HUES6 (cell line): ENCODE data around the gene COPE.

Source experiments
- H3K27ac ChIP-seq: 2 replicates; pipeline ENCODE4 v1.7.0; 2013; ENCODE audit warnings: low read depth, mild to moderate bottlenecking, low read length, inconsistent platforms
- H3K27me3 ChIP-seq: 2 replicates; pipeline ENCODE4 v1.6.1; 2013; ENCODE audit warnings: low read length; ENCODE audit not compliant: control insufficient read depth, insufficient read depth
- H3K36me3 ChIP-seq: 2 replicates; pipeline ENCODE4 v1.6.1; 2013; ENCODE audit warnings: low read length; ENCODE audit not compliant: control insufficient read depth, insufficient read depth
- H3K4me1 ChIP-seq: 2 replicates; pipeline ENCODE4 v1.6.1; 2013; ENCODE audit warnings: low read length; ENCODE audit not compliant: control insufficient read depth, insufficient read depth
- H3K4me3 ChIP-seq: 2 replicates; pipeline ENCODE4 v1.5.1; 2013; ENCODE audit warnings: low read depth, low read length
- H3K9ac ChIP-seq: one replicate; pipeline ENCODE4 v1.6.1; 2013; ENCODE audit warnings: mild to moderate bottlenecking, low read length
- H3K9me3 ChIP-seq: 2 replicates; pipeline ENCODE4 v1.6.1; 2013; ENCODE audit warnings: low read depth, low read length; ENCODE audit not compliant: control insufficient read depth, insufficient read depth

COPE gene

GRCh38 chr19:18949858-18950257, 30.7 kb upstream of the COPE start:
- Histone ChIP-seq H3K36me3 (no peaks in the 10 kb centered on the region), H3K9me3 (no peaks in the 10 kb centered on the region), H3K27me3 (0 out of 2 replicates have a peak, but pooled peaks cover under 1% of the 10 kb centered on the region), H3K9ac (no peak overlapping the region), H3K4me1 (no peaks in the 10 kb centered on the region), H3K27ac (no peak overlapping the region), H3K4me3 (no peak overlapping the region)

GRCh38 chr19:18948976-18949356, 29.8 kb upstream of the COPE start:
- Histone ChIP-seq H3K36me3 (no peaks in the 10 kb centered on the region), H3K9ac (no peak overlapping the region), H3K27ac (no peak overlapping the region), H3K4me3 (no peak overlapping the region), H3K27me3 (0 out of 2 replicates have a peak, but pooled peaks cover 4% of the 10 kb centered on the region), H3K9me3 (no peaks in the 10 kb centered on the region), H3K4me1 (no peaks in the 10 kb centered on the region)

- Histone ChIP-seq H3K4me3 (no peak overlapping the region), H3K27me3 (0 out of 2 replicates have a peak, but pooled peaks cover 4% of the 10 kb centered on the region), H3K36me3 (no peaks in the 10 kb centered on the region), H3K9ac (no peak overlapping the region), H3K9me3 (no peaks in the 10 kb centered on the region), H3K4me1 (no peaks in the 10 kb centered on the region), H3K27ac (no peak overlapping the region)
Observed at GRCh38 chr19:18948075-18948975, 29.1 kb upstream of the COPE start.

GRCh38 chr19:18946918-18947317, 27.7 kb upstream of the COPE start:
- Histone ChIP-seq H3K4me3 (no peak overlapping the region), H3K9me3 (no peaks in the 10 kb centered on the region), H3K36me3 (no peaks in the 10 kb centered on the region), H3K9ac (no peak overlapping the region), H3K4me1 (peaks cover under 1% of the 10 kb centered on the region; the same call in 1 of the 2 replicates), H3K27me3 (peaks cover 5% of the 10 kb centered on the region; the same call in 1 of the 2 replicates), H3K27ac (no peak overlapping the region)

- H3K27ac ChIP-seq, result no peak overlapping the region
- H3K9me3 ChIP-seq, result no peaks in the 10 kb centered on the region
- H3K4me3 ChIP-seq, result no peak overlapping the region
- no peak overlapping the region for H3K9ac ChIP-seq
- H3K27me3 ChIP-seq, result peaks cover 10% of the 10 kb centered on the region
- no peaks in the 10 kb centered on the region for H3K36me3 ChIP-seq
- peaks cover 7% of the 10 kb centered on the region for H3K4me1 ChIP-seq
Observed at GRCh38 chr19:18946335-18946734, 27.1 kb upstream of the COPE start.

GRCh38 chr19:18945297-18945696, 26.1 kb upstream of the COPE start:
- Histone ChIP-seq H3K9ac (no peak overlapping the region), H3K27ac (no peak overlapping the region), H3K4me1 (peaks cover 7% of the 10 kb centered on the region)

GRCh38 chr19:18943465-18943864, 24.3 kb upstream of the COPE start:
- Histone ChIP-seq H3K27ac (no peak overlapping the region), H3K36me3 (0 out of 2 replicates have a peak, but pooled peaks cover 3% of the 10 kb centered on the region), H3K4me1 (peaks cover 14% of the 10 kb centered on the region), H3K4me3 (no peak overlapping the region), H3K9ac (no peak overlapping the region), H3K9me3 (no peaks in the 10 kb centered on the region), H3K27me3 (peaks cover 18% of the 10 kb centered on the region)

More at GRCh38 chr19:18945297-18945696, 26.1 kb upstream of the COPE start:
- H3K9me3 ChIP-seq, result no peaks in the 10 kb centered on the region
- H3K36me3 ChIP-seq, result no peaks in the 10 kb centered on the region
- H3K27me3 ChIP-seq, result peaks cover 16% of the 10 kb centered on the region
- H3K4me3 ChIP-seq, result no peak overlapping the region

GRCh38 chr19:18942692-18943091, 23.5 kb upstream of the COPE start:
- Histone ChIP-seq H3K4me3 (no peak overlapping the region), H3K9me3 (no peaks in the 10 kb centered on the region), H3K4me1 (peaks cover 14% of the 10 kb centered on the region), H3K36me3 (peaks cover 8% of the 10 kb centered on the region; the same call in 1 of the 2 replicates), H3K9ac (no peak overlapping the region), H3K27me3 (peaks cover 18% of the 10 kb centered on the region), H3K27ac (no peak overlapping the region)

- Histone ChIP-seq H3K9ac (no peak overlapping the region), H3K27ac (no peak overlapping the region), H3K4me3 (peak overlapping the region; percentile 47), H3K36me3 (peaks cover 10% of the 10 kb centered on the region; the same call in 1 of the 2 replicates), H3K27me3 (peaks cover 18% of the 10 kb centered on the region), H3K9me3 (no peaks in the 10 kb centered on the region), H3K4me1 (peaks cover 14% of the 10 kb centered on the region)
Observed at GRCh38 chr19:18941628-18942354, 22.6 kb upstream of the COPE start.

- peak within 1 kb of the TSS; percentile 8; the same call in 1 of the 2 replicates for H3K27ac ChIP-seq
- H3K9ac ChIP-seq, result peak within 1 kb of the TSS; percentile 82
- H3K4me3 ChIP-seq, result peak within 1 kb of the TSS; percentile 79
Observed at GRCh38 chr19:18940769-18941627, 21.8 kb upstream of the COPE start, which contains the start of gene HOMER3. Gene HOMER3 (minus strand): TSS chr19:18941217. CDS start chr19:18938982, 2,235 bp downstream.

More at GRCh38 chr19:18940769-18941627, 21.8 kb upstream of the COPE start, which contains the start of gene HOMER3:
- Histone ChIP-seq H3K4me1 (peaks cover 14% of the 10 kb centered on the region), H3K27me3 (peaks cover 18% of the 10 kb centered on the region), H3K9me3 (no peaks in the 10 kb centered on the region), H3K36me3 (peaks cover 10% of the 10 kb centered on the region; the same call in 1 of the 2 replicates)
